Osteocyte (in vitro differentiated cells): ENCODE data around the gene WDR49. TPM values are rescaled to one million over a fixed set of nuclear protein-coding genes. Genes with fewer than 3 reads are reported as not detected.

Experiments
- DNase-seq: peaks from one replicate; pipeline ENCODE4 v3.0.0; 2021; ENCODE audit warnings: mixed read lengths; ENCODE audit not compliant: unreplicated experiment; ENCODE audit errors: extremely low spot score
- H3K27ac Mint-ChIP-seq: one replicate; pipeline ENCODE4 v1.8.0; 2021; ENCODE audit warnings: mild to moderate bottlenecking, mixed read lengths; ENCODE audit not compliant: unreplicated experiment
- H3K27me3 Mint-ChIP-seq: one replicate; pipeline ENCODE4 v1.8.0; 2021; ENCODE audit warnings: mixed read lengths; ENCODE audit not compliant: unreplicated experiment
- H3K36me3 Mint-ChIP-seq: one replicate; pipeline ENCODE4 v1.8.0; 2021; ENCODE audit warnings: mixed read lengths; ENCODE audit not compliant: unreplicated experiment
- H3K4me1 Mint-ChIP-seq: one replicate; pipeline ENCODE4 v1.8.0; 2021; ENCODE audit warnings: mixed read lengths; ENCODE audit not compliant: unreplicated experiment
- H3K4me3 Mint-ChIP-seq: one replicate; pipeline ENCODE4 v1.8.0; 2021; ENCODE audit warnings: mild to moderate bottlenecking, moderate library complexity, mixed read lengths; ENCODE audit not compliant: unreplicated experiment
- H3K9me3 Mint-ChIP-seq: one replicate; pipeline ENCODE4 v1.8.0; 2021; ENCODE audit warnings: mixed read lengths; ENCODE audit not compliant: unreplicated experiment
- total RNA-seq: library from RNA; stranded (reverse); gene quantifications from 2 replicates; pipeline ENCODE4 v1.2.1, GENCODE V29; 2021
- TF ChIP-seq, protein P1 (sequence below): fragments of 200-600 bp; sonication (generic); IDR thresholded peaks from 2 replicates; pipeline ENCODE4 v1.5.0; 2021; ENCODE audit warnings: antibody characterized with exemption, mild to moderate bottlenecking, moderate library complexity

Gene WDR49
- total RNA-seq, 1 donor from 2014 or later, result not detected

DNA sequence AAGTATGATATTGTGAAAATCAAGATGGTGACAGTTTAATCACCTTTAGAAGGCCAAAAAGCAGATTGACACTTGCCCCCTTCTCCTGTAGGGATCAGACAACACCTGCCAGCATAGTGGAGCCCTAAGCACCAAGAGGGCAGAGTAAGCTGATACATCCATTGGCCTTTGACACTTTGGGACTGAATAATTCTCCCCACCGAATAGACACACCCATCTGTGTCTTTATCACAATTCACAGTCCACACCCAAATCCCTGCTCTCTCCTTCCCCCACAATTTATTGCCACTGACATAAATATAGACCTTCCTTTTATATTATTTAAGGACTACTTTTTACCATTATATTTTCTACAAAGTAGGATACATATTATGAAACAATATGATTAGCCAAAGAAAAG lies 3.1 kb upstream of the WDR49 start:
- DNase-seq, result no peak
- H3K4me1 Mint-ChIP-seq, result no peaks in the 10 kb centered on the region
- peaks cover 4% of the 10 kb centered on the region for H3K27me3 Mint-ChIP-seq
- H3K4me3 Mint-ChIP-seq, result no peak overlapping the region
- no peaks in the 10 kb centered on the region for H3K9me3 Mint-ChIP-seq
- TF ChIP-seq, protein P1, sequence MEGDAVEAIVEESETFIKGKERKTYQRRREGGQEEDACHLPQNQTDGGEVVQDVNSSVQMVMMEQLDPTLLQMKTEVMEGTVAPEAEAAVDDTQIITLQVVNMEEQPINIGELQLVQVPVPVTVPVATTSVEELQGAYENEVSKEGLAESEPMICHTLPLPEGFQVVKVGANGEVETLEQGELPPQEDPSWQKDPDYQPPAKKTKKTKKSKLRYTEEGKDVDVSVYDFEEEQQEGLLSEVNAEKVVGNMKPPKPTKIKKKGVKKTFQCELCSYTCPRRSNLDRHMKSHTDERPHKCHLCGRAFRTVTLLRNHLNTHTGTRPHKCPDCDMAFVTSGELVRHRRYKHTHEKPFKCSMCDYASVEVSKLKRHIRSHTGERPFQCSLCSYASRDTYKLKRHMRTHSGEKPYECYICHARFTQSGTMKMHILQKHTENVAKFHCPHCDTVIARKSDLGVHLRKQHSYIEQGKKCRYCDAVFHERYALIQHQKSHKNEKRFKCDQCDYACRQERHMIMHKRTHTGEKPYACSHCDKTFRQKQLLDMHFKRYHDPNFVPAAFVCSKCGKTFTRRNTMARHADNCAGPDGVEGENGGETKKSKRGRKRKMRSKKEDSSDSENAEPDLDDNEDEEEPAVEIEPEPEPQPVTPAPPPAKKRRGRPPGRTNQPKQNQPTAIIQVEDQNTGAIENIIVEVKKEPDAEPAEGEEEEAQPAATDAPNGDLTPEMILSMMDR, result no peak
- no peak overlapping the region for H3K27ac Mint-ChIP-seq
- no peaks in the 10 kb centered on the region for H3K36me3 Mint-ChIP-seq

DNA sequence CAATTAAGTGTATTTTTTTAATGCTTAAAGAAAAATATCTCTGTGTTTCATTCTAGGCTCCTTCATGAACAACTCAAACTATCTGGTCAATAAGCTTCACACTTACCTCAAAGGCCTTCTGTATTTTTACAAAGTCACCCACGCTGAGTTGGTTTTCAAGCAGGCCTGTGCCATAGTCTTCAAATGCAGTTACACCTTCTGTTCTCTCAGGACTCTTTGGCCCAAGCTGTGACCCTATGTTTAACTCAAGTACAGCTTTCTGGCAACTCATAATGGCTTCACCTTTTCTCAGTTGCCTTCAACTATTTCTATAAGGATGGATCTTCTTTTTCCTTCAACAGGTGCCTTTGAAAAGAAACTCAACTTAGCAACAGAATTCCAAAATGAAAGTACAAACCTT lies 587 bp downstream of the WDR49 start:
- TF ChIP-seq, protein P1, result no peak
- Mint-ChIP-seq H3K36me3 (no peaks in the 10 kb centered on the region), H3K4me3 (no peak overlapping the region), H3K9me3 (no peaks in the 10 kb centered on the region), H3K4me1 (no peaks in the 10 kb centered on the region), H3K27me3 (peaks cover 4% of the 10 kb centered on the region), H3K27ac (no peak overlapping the region)
- no peak for DNase-seq

DNA sequence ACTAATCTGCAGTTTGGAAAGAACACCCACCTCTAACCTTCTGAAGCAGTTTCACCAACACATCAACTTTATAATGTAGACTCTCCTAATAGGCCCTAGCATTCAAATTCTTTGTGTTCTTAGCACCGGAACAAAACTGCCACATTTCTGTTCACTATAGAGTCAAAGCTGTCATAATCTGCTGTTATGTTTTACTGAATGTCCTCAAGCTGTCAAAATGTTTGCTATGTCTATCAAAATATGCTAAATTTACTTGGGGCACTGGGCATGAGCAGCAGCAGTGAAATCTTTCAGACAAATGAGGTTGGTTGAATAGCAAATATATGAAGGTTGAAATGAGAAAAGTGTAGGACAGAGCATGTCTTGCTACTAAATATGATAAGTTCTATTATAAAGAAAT lies 1.9 kb downstream of the WDR49 start:
- Mint-ChIP-seq H3K27ac (no peak overlapping the region), H3K4me1 (no peaks in the 10 kb centered on the region), H3K9me3 (no peaks in the 10 kb centered on the region), H3K4me3 (no peak overlapping the region), H3K36me3 (no peaks in the 10 kb centered on the region), H3K27me3 (no peaks in the 10 kb centered on the region)
- TF ChIP-seq, protein P1, result no peak
- no peak for DNase-seq

DNA sequence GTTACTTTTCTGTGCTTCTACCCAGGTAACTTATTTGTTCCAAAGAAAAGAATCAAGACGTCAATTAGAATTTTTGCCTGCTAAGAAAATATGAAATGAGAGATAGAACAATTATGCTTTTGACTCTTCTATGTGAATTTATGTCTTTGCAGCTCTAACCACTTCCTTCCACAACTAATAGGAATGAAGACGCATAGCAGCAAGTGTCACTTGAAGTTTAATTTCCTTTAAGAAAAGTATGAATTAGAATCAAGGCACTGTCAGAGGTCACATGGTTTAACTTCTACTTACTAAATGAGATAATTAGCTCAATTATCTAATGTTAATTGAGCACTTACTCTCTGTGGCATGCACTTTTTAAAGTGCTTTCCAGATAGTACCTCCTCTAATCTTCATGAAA lies 3.3 kb downstream of the WDR49 start:
- TF ChIP-seq, protein P1, result no peak
- Mint-ChIP-seq H3K4me3 (no peak overlapping the region), H3K4me1 (no peaks in the 10 kb centered on the region), H3K36me3 (no peaks in the 10 kb centered on the region), H3K9me3 (peaks cover 2% of the 10 kb centered on the region), H3K27me3 (no peaks in the 10 kb centered on the region), H3K27ac (no peak overlapping the region)
- no peak for DNase-seq

DNA sequence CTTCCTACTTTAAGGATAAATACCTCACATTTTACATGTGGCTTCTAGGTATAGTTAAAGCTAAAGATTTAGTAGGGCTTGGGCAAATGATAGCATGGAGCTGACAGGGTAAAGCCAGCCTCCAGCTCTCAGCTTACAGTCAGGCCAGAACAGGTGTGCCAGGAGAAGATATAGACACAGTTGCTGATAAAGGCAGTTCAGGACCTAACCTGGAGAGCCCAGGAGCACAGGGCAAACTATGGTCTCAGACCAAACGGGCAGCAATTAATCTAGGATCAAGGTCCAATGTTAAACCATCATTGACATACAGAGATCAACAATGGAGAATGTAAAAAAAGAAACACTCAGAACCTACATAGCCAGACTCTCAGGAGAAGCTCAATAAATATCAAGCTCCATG lies 4.0 kb downstream of the WDR49 start:
- H3K4me3 Mint-ChIP-seq, result no peak overlapping the region
- H3K27ac Mint-ChIP-seq, result no peak overlapping the region
- TF ChIP-seq, protein P1, result no peak
- DNase-seq, result no peak
- H3K4me1 Mint-ChIP-seq, result no peaks in the 10 kb centered on the region
- no peaks in the 10 kb centered on the region for H3K36me3 Mint-ChIP-seq
- no peaks in the 10 kb centered on the region for H3K27me3 Mint-ChIP-seq
- peaks cover 3% of the 10 kb centered on the region for H3K9me3 Mint-ChIP-seq
